NK-92 (cell line): ENCODE results near the gene CYS1.
A peak's percentile ranks its signal among the peaks of the same experiment; 100 is the strongest.

ENCODE experiments used
- DNase-seq: peaks from one replicate; lab custom pipeline; 2025; ENCODE audit not compliant: unreplicated experiment; lab: John Stamatoyannopoulos, UW

Gene CYS1

GRCh38 chr2:10052216-10052615, 28.0 kb downstream of the CYS1 start:
- no peak for DNase-seq

- no peak for DNase-seq
Observed at GRCh38 chr2:10048501-10049171, 31.6 kb downstream of the CYS1 start.

- DNase-seq, result no peak
Observed at GRCh38 chr2:10047616-10048500, 32.4 kb downstream of the CYS1 start.

GRCh38 chr2:10046931-10047330, 33.3 kb downstream of the CYS1 start:
- DNase-seq, result no peak

DNA sequence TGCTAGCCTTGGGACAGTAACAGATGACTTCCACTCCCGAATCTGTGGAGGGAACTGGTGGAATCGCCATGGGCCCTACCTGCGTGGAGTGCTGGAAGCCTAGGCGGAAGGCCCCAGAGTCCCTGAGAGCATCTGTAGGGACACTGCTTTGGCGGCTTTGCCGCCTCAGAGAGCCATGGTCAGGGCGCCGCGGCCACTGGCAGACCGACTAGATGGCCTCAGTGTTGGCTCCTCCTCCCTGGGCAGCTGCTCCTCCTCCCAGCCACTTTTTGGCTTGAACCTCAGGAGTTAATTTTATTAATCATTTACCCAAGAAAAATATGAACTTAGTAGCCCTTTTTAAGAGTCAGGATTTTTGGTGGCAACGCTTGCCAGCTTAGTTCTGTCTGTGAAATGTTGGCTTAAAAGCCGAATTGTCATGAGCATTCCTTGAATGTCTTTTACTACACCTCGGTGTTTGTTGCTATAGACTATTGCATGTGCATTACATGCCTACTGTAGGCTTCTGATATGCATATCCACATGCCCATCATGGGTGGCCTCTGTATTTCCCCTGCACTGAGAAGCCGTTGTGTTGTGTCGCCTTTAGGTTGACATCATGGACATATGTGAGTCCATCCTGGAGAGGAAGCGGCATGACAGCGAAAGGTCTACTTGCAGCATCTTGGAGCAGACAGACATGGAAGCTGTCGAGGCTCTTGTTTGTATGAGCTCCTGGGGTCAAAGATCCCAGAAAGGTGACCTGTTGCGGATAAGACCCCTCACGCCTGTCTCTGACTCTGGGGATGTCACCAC, 34.5 kb downstream of the CYS1 start:
- no peak for DNase-seq

GRCh38 chr2:10043906-10044601, 36.2 kb downstream of the CYS1 start:
- DNase-seq, result peak; percentile 52

DNA sequence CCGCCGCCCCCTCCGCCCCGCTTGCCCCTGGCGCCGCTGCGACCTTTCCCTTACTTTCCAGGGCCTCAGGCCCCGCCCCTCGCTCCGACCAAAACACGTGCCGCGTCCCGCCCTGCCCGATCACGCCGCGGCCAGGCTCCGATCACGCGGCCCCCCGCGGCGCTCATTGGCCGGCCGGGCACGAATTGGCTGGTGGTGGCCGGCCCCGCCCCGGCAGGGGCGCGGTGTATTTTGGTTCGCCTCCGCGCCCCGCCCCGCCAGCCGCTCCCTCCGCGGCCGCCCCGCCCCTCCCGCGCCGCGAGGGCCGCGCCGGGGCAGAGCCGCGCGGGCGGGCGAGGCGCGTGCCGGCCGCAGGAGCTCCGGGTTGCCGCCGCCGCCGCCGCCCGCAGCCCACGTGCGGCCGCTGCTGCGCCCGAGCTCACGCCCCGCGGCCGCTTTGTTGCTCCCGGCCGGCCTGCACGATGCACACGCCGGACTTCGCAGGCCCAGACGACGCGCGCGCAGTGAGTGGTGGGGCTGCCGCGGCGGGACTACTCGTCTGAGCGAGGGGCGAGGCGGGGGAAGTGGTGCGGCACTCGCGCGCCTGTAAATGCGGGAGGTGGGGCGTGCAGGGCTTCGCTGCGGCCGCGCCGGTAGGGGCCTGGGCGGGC, 36.8 kb downstream of the CYS1 start, which contains the start of gene KLF11:
KLF11 (plus strand) TSS at position 295 of the 650 bp plus-strand sequence; CDS start at position 462, 167 bp downstream.
- peak; percentile 12 for DNase-seq

DNA sequence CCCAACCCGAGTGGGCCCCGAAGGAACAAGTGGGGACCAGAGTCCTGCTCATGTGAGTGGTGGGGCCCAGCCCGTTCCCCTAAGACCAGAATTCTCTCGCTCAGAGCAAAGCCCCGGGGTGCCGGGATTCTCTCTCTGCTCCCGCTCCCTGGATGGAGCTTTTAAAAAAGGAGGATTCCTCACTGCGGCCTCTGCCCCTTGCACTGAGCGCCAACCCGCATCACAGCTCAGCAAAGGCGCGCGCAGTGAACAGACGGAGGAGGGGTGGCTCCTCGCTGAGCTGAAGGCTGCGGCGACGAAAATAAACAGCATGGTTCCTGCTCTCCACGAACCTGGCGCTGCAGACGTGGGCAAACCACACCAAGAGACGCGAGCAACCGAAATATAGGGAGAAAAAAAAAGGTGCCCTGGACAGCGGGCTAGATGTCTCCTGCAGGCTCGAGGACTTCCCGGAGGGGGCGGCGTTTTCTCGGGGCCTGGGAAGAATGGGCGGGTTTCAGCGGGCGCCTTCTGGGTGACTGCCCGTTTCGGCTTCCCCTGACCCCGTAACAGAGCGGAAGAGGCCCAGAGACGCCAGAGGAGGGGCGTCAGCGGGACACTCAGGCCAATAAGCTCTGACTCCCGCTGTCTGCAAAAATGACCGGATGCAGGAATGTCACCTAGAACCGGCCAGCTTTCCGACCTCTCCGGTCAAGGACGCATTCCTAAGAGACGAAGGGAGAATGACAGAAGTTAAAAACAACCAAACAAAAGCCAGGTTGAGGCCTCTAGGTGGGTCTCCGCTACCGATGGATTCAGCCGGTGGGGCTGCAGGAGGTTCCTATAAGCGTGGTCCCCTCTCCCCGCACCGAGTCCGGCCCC, 37.7 kb downstream of the CYS1 start:
- DNase-seq, result no peak

- no peak for DNase-seq
Observed at GRCh38 chr2:10041711-10042110, 38.5 kb downstream of the CYS1 start.

GRCh38 chr2:10039658-10040410, 40.4 kb downstream of the CYS1 start:
- DNase-seq, result no peak

DNA sequence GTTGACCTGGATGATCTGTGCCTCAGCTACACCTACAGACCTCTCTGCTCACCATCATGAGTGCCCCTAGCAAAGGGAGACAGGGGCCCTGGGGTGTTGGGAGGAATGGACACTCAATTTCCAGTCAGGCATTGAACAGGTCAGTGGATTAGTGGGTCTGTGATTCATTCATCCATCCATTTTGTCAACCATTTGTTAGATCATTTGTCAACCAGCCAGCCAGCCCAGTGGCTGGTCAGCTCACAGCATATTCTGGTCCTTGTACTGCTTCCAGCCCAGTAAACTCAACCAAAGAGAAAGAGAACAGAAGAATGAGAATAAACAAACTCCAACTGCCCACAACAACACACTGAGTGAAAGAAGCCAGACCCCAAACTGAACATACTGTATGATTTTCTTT, 41.5 kb downstream of the CYS1 start:
- no peak for DNase-seq

DNA sequence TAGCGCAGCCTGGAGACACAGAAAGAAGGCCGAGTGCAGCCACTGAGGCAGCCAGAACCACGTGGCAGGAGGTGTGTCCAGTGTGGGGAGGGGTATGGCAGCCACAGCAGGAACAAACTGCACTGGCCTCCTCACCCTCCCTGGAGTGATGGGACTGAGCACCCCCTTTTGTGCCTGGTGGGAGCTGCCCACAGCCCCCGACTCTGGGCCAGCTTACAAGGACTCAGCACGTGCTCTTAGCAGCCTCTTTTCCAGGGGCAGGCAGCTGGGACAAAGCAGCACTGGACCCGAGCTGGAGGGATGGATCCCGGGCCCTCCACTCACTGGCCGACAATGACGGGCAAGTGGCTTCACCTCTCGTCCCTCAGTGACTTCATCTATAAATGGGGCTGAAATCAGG, 42.1 kb downstream of the CYS1 start:
- DNase-seq, result no peak

- no peak for DNase-seq
Observed at GRCh38 chr2:10036095-10036884, 43.9 kb downstream of the CYS1 start.

DNA sequence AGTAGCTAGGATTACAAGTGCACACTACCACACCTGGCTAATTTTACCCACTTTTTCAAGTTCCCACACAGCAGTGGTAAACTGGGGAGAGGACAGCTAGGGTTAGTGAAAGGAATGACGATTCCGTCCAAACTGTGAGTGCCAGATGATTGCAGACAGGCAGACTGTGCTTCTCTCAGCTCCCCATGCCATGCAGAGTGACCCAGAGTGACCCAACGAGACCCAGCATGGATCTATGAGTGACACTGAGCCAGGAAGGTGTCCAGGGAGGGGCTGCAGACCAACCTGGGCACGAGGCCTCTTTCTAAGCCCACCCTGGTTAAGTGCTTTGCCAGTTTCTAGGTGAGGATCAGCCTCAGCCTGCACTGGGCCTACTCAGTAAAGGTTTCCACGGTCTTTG, 44.6 kb downstream of the CYS1 start:
- no peak for DNase-seq

GRCh38 chr2:10035053-10035422, 45.2 kb downstream of the CYS1 start:
- DNase-seq, result no peak

DNA sequence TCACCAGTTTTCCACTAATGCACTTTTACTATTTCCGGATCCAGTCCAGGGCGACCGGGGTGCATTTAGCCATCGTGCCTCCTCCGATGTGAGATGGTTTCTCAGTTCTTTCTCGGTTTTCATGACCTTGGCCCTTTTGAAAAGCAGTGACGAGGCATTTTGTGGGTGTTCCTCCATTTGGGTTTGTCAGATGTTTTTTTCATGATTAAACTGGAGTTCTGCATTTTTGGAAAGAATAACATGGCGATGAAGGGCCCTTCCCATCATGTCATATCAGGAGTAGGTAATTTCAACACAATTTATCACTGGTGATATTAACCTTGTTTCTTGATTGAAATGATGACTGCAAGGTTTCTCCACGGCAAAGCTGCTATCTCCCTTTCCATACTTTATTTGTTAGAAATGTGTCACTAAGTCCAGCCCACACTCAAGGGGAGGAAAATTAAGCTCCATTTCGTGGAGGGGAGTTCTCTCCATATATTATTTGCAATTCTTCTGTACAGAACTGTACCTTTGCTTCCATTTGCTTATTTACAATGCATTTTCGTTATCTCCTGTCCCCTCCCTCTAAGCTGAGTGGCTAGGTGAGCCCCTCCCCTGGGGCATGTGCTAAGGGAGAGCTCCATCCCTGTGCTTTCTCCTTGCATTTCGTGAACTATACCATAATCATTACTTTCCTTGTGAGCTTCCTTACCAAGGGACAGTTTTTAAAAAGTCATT, 45.7 kb downstream of the CYS1 start:
- DNase-seq, result no peak

DNA sequence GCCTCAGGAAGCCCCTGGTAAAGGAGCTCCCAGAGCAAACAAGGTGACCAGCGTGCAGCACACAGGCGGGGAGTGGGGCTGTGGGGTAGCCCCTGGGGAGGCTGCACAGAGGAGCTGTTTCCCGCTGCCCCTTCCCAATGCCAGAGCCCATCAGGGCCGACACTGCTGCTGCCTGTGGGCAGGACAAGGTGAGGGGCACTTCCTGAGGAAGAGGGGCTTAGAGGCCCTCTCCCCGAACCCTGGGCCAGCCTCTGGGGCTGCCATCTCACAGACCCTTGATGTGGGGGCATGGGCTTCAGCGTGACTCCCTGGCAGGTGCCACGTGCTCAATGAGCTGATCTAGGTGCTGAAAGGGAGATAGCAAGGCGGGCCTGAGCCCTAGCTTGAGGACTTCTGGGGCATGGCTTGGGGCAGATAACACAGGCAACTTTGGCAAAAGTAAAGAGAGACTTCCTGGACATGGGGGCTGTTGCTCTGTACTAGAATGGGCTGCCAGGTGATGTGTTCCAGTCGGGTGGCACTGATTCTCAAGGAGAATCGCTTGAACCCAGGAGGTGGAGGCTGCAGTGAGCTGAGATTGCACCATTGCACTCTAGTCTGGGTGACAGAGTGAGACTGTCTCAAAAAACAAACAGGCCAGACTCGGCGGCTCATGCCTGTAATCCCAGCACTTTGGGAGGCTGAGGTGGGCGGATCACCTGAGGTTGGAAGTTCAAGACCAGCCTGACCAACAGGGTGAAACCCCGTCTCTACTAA, 46.8 kb downstream of the CYS1 start:
- no peak for DNase-seq
